ENCODE results near the gene C11orf21.
"Not testable (repeated sequence)": the region's sequence is repeated elsewhere in the genome, so short reads cannot be mapped to it uniquely, and the experiment has no call there.

- not testable (repeated sequence) for TF ChIP-seq SUZ12 (IDR thresholded peaks at IDR 0.05; ENCODE audit: extremely low read depth, insufficient read depth, insufficient read length); ZNF274 (IDR thresholded peaks at IDR 0.05; ENCODE audit: low read depth, low read length)
These were observed 37.0 kb upstream of the C11orf21 start for GRCh38 chr11:2338760-2339159.

All from NT2/D1 (cell line).